ENCODE data around the gene VDAC1. TPM values are rescaled to one million over a fixed set of nuclear protein-coding genes. Genes with fewer than 3 reads are reported as not detected.
"Not testable (repeated sequence)": the region's sequence is repeated elsewhere in the genome, so short reads cannot be mapped to it uniquely, and the experiment has no call there.

The VDAC1 gene
- total RNA-seq, 1 experiment from 2014 or later: 732 TPM

DNA sequence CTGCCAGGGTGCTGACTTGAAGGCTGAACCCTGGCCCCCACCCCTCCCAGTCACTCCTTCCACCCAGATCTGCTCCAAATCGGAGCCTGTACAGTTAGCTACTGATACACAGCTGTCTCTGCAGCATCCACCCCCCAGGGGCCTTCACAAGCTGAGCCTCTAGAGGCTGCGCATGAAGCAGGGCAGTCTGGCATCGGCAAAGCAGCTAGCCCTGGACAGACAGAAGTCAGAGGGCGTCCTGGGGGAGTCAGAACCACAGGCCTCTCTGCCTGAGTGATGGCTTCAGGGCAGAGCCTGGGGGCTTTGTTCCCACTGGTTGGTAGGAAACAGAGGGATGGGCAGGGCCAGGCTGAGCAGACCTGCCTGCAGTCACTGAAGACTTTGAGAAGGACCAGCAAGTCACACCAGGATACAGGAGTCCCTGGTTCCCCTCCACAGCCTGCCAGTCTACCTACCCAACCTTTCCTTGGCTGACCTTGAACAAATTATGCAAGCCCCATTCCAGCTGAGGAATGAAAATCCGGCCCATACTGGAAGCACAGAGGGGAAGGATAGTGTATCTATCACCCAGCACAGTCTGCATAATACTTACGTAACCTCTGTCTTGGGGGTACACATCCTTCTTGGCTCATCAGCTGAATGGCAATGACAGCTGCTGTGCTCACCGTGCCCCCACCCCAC is 8.8 kb downstream of the VDAC1 start:
- DNase-seq (ENCODE audit: low spot score): no peak

DNA sequence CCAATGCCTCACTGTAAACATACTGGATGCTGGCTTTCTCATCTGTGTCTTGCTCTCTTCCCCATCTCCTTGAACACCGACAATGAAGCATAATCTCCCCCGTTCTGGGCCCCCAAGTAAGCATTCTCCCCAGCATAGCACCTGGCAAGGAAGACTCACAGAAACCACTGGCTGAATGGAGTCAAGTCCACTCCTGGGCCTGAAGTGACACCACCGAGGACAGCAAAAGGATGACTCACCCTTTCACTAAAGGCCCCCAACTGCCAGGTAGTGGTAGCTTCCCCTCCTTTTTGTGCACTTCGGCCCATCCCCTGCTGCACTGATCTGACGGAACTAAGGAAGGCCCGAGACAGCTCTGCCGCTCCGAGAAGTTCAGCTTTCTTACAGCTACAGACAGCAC is 9.4 kb downstream of the VDAC1 start:
- DNase-seq (ENCODE audit: low spot score): no peak

DNA sequence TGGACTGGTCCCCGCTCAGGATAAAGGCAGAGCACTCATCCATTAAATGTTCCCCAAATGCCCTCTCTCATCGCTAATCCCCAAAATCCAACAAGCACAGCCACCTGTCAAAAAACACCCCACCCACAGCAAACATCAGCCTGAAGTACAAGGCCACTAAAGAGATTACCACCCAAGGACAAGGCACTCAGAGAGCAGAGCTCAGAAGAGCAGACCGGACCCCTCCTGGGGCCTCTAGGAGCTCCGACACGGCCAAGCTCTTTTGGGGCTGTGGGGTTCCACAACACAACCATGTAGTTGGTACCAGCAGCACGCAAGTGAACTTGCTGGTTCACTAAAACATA is 9.8 kb downstream of the VDAC1 start:
- no peak for DNase-seq (ENCODE audit: low spot score)

DNA sequence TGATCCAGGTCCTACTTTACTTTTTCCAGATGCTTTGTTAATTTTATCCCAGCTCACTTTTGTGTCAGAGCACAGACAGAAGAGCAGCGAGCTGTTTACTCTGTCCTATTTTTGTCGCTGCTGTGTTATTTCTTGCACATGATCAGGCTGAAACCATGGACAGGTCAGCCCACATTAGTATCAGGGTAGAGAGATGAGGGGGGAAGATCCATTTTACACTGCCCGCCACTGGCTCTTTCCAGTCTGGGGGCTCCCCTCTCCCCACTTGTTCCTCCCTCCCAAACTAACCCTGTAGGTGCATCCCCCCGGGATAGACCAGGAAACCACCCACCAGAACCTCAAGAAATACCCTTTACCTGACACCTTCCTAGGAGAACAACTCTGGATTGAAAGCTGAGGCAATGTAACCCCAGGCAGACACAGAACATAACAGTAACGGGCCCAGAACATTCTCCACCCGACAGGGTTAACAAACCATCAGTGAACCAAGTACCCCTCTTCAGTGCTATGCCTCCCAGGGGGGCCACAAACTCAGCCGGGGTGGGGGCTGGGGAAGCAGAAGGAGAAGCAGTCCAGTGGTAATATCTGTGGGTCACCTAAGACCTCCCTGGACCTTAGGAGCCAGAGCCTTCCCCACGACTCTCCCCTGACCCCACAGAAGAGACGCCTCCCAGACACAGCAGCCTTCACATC is 10.3 kb downstream of the VDAC1 start:
- no peak for DNase-seq (ENCODE audit: low spot score)

DNA sequence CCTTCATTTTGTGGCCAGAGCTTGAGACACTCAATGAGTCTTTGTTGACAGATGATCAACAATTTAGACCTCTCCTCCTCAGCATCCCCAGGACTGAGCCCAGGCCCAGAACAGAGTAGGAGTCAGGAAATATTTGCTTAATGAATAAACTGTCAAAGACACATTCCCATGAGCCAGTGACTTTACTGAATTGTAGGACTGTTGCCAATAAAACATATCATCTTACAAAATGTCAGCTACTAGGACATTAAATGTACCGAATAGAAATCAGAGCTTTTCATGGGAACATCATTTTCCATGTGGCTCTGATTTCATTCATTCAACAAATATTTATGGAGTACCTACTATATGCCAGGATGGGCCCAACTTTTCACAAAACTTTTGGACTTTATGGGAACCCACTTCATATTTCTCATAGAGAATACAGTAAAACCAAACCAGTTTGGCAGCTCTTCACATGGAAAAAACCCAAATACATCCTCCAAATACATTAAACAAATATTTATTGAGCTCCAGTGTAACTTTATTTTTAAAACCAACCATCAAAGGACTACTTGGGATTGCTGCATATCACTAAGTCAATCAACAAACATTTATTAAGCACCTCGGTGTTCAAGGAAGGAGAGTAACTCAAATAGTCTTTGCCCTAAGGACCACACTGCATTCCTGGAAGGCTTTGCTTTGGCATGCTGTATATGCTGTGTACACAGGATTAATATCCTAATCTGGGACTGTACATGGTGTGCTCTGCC is 11.4 kb downstream of the VDAC1 start:
- DNase-seq (ENCODE audit: low spot score): no peak

DNA sequence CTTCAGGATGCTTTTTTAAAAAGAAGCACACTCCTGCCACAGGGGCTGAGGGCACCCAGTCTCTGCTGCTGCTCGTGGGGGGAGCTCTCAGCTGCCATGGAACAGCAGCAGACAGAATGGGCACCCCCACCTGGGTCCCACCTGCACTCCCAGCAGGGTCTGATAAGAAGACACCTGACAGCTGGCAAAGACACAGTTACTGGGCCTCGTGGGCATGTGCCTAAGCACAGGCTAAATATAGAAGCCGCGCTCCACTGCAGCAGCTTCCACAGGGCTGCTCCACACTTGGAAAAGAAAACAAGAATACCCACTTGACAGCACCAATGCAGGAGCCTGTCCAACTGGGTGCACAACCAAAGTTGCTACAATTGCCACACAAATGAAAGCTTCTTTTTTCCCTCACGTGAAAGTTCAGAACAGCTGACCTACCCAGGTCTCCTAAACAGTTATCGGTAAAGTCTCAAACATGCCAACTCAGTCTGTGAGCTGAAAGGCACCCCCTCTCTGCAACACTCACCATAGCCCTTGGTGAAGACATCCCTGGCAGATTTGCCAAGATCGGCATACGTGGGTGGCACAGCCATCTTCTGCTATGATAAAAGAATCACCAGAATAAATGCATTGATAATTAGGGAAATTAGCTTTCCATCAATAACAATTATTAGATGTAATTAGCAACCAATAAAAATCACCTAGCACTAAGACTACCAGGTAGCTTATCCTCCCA is 12.2 kb downstream of the VDAC1 start:
- DNase-seq (ENCODE audit: low spot score): no peak

DNA sequence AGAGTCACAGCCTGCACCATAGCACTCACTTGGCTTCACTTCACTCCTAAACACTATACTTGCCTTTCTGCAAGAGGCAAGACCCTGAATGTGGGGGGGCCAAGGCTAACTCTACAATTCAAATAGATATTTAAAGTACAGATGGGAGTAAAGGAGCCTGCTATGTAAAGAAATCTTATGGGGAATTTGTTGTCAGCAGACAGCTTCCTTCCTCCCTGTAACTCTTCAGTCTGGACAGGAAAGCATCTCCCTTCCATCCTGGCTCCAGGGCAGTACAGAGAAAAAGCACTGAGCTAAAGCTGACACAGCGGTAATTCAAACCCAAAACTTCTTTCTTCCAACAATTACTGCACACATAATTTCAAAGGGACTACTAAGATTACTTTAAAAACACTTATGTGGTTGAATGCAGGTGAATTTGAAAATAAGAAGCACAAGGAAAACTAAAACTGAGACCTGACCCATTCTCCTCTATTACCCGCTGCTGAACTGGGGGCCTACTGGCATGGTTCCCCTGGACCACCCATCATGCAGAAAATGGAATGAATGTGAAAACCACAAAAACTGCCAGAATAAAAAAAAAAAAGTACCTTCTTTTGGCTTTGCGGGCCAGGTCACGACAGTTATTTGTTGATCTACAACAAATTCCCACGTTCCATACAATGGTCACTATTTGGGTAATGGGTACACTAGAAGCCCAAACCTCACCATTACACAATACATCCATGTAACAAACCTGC is 13.4 kb downstream of the VDAC1 start:
- DNase-seq (ENCODE audit: low spot score): no peak

DNA sequence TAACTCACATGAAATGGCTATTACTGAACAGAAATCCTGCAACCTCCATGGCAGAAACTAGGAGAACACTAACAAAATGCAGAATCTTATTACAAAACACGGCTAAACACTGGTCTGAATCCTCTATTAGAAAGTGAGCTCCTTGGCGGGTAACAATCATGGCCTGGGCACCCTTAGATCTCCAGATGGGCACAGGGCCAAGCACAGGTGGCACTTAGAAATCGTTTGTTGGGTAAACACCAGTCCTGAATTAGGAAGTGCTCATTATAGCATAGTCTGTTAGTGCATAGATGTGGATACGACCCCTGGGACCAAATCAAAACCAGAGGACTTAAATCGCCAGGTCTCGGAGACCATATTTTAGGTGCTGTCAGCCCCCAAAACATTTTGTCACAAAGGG is 14.4 kb downstream of the VDAC1 start:
- DNase-seq (ENCODE audit: low spot score): no peak

DNA sequence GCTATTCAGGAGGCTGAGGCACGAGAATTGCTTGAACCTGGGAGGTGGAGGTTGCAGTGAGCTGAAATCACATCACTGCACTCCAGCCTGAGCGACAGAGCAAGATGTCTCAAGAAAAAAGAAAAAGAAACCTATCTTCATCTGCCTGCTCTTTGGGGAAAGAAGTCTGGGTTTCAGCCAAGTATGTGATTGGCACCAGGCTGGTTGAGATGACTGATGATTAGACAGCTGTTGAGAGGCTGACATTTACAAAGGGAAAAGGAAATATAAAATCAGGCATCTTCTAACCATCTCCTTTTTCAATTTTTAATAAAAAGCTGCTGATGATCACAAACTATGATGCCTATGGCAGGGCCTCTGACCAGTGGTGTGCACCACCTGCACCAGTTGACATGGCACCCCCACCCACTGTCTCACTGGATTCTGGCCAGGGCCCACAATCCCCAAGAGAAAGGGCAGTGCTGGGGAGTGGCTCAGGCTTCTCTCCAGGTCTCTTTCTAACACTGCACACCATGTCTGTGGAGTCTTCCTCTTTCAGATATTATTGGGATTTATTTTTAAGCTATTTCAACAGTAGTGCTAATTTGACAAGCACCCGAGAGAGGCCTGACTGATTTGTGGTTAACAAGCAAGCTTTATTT is 19.1 kb downstream of the VDAC1 start:
- no peak for DNase-seq (ENCODE audit: low spot score)

DNA sequence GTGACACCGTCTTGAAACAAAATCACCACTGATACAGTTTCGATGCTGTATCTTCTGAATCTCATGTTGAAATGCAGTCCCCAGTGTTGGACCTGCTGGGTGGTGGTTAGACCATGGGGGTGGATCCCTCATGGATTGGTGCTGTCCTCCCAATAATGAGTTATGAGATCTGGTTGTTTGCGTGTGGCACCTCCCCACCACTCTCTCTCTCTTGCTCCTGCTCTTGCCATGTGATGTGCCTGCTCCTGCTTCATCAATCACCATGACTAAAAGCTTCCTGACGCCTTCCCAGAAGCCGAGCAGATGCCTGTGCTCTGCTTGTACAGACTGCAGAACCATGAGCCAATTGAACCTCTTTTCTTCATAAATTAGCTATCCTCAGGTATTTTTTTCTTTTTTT is 21.1 kb downstream of the VDAC1 start:
- no peak for DNase-seq (ENCODE audit: low spot score)

DNA sequence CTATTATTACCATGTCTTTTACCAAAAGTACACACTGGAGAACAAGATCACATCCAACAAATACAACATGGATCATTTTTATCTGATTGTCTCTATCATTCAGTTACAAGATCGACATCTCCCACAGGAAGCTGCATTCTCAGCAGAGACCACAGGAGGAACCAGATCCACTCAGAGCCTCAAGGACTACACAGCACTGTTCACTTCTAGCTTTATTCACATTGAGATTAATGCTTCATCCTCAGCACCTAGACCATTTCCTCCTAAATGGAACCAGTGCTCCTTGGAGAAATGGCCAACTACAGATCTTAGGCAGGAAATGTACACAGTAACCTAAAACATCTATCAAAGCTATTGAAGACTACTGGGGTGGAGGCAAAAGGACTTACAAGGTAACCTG is 23.1 kb downstream of the VDAC1 start:
- DNase-seq (ENCODE audit: low spot score): no peak

DNA sequence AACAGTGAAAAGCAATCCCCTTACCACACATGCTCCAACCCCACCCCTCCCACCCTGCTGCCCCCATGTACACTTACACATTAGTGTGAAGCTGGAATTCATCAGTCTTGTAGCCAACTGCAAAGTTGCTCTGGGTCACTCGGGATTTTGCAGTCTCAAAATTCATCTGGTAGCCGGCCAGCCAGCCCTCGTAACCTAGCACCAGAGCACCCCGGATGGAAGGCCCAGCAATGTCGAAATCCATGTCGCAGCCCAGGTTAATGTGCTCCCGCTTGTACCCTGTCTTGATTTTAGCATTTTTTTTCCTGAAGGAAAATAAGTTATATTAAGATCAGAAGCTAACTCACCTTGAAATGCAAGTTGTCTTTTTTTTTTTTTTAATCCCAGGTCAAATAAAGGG is 24.1 kb downstream of the VDAC1 start:
- DNase-seq (ENCODE audit: low spot score): no peak

DNA sequence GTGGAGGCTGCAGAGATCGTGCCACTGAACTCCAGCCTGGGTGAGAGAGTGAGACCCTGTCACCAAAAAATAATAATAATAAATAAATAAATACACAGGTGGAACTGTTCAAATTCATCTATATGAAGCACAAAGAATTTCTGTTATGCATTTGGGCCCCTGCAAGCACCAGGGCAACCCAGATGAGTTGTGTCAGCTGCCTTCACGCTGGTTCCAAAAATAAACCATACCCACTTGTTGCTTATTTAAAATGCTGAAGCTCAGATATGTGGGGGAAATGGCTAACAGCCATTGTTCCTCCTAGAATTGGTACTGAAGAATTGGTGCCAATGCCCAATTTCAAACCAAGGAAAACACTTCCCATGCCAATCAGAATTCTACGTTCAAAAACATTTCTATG is 25.8 kb downstream of the VDAC1 start:
- DNase-seq (ENCODE audit: low spot score): no peak

DNA sequence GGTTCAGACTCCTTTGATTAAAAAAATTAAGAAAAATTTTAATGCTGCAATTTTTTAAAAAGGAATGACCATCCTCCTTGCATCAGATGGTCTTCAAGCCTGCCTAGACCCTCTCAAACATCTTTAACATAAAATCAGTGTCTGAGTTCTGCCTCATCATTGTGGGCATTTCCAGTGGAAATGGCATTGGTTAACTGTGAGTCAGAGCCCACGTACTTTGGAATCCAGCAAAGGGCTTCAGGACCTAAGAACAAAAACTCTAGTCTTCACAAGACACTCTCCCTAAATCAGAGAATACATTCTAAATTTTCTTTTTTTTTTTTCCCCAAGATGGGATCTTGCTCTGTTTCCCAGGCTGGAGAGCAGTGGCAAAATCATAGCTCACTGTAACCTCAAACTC is 26.9 kb downstream of the VDAC1 start:
- DNase-seq (ENCODE audit: low spot score): peak; percentile 51

DNA sequence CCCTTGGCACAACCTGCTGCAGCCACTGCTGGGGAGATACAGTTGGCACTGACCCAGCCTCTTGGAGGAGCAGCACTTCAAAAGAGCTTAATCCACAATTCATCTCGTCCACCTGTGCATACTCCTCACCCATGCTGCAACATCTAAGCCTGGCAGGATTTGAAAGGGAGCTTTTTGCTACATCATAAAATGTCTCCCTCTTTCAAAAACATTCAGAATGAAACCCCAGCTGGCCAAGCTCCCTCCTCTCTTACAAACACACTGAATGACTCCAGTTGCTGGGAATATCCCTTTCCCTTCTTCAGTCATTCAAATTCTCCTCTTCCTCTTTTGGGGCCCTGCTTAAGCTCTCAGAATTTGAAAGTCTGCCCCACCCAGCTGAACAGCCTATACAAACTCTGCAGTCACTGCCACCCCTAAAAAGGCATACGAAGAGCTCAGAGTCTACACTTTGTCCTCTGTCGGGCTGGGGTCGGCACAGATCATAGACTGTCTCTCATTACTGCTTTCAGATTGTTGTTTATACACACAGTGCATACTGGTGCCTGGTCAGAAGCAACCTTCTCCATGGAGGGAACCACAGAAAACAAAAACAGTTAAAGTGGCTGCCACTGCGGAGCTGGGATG is 27.5 kb downstream of the VDAC1 start:
- DNase-seq (ENCODE audit: low spot score): no peak

DNA sequence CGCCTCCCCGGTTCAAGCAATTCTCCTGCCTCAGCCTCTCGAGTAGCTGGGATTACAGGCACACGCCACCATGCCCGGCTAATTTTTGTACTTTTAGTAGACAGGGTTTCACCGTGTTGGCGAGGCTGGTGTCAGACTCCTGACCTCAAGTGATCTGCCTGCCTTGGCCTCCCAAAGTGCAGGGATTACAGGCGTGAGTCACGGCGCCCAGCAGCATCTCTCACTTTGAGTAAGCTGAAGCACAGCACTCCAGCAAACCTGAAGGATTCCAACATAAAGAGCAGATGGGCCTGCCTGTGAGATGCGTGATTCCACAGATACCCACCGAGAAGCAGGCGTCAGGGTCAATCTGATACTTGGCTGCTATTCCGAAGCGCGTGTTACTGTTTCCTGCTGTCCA is 29.2 kb downstream of the VDAC1 start:
- DNase-seq (ENCODE audit: low spot score): not testable (repeated sequence)

DNA sequence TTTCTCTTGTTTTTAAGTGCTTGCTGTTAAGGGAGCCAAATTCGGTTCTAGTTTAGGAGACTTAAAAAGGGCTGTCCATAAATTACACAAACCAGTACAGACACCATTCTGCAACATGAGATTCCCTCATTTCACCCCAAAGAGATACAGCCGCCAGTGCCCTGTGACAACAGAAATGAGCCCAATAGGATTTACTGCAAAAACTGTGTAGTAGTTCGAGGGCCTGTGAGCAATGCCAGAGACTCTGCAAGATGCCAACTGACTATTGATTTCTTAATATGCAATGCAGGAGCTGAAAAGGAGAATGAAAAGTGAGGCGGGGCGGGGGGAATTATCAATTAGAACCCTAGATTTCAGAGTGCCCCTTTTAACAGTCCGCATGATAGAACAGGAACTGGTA is 30.6 kb downstream of the VDAC1 start:
- no peak for DNase-seq (ENCODE audit: low spot score)

DNA sequence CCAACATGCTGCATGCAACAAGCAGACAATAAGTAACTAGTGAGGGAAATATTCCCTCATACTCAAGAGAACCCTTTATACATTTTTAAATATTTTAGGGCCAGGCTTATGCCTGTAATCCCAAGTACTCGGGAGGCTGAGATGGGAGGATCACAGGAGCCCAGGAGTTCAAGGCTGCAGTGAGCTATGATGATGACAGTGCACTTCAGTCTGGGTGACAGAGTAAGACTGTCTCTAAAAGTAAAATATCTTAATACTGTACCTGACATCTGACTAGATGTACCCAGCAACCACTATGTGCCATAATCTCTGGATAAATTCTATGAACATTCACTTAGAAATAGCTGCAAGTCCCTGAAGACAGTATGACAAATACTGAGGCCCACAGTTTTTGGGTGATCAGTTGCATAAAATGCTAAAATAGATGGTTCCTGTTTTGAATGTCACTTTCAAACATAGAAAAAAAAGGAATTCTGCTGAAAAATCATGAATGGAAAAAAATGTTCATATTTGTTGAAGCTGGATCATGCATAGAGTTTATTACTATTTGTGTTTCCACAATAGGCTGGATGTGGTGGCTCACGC is 34.4 kb downstream of the VDAC1 start:
- no peak for DNase-seq (ENCODE audit: low spot score)

DNA sequence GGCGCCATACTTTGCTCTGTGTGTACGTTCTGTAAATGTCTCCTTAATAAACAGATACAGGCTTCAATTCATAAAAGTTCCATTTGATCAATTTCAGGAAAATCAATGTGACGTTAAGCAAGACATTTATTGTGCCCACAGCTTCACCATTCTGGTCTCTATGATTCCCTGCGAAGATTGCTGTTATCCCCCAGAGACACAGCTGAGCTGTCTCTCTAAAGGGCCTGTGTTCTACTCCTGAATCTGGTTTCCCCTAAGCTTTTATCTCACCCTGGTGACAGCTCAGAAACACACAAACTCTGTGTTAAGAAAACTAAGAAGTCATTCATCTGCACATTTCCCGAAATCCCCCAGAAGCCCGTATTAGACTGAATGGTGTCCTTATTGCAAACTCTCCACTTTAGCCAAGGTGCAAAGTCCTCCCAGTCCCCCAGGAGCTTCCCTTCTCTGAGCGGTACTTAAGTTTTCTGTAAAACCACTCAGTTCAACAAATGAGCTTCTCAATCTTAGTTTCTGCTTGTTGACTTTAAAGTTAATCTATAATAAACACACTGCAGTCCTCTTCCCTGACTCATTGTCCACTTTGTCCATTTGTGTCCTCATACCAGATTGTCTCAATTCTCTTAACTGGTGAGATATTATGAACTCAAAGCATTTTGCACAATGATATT is 35.0 kb downstream of the VDAC1 start:
- no peak for DNase-seq (ENCODE audit: low spot score)
